ENCODE measurements around the gene COL4A1.

GRCh38 chr13:110225003-110225402 is 82.0 kb downstream of the COL4A1 start:
- TF ChIP-seq RFX5 (IDR thresholded peaks at IDR 0.05; ENCODE audit: low read length) = no peak
- TF ChIP-seq RAD21 (IDR thresholded peaks at IDR 0.05; ENCODE audit: low read length) = no peak
- no peak for TF ChIP-seq TCF12 (IDR thresholded peaks at IDR 0.05)
- no peak for TF ChIP-seq YY1 (IDR thresholded peaks at IDR 0.05; ENCODE audit: low read depth)
- no peak for TF ChIP-seq CTCF (IDR thresholded peaks at IDR 0.05)
- TF ChIP-seq POLR2AphosphoS5 (IDR thresholded peaks at IDR 0.05; ENCODE audit: low read depth, low read length) = no peak
- TF ChIP-seq FOXM1 (IDR thresholded peaks at IDR 0.05; ENCODE audit: low read depth) = no peak
